ENCODE data around the gene CNPY1. TPM values are rescaled to one million over a fixed set of nuclear protein-coding genes. Genes with fewer than 3 reads are reported as not detected.

CNPY1 gene
- polyA plus RNA-seq, 2 of the 4 experiments (the other 2 are of a cell fraction): not detected

- 57% methylated on average over 17 of the region's 19 CpGs for WGBS (ENCODE audit: missing lambda C conversion rate)
- ChIA-PET CTCF (no interaction called here), POLR2A (no interaction called here)
- ATAC-seq (no peak), DNase-seq (ENCODE audit: low read depth in 1 of 2, low spot score in 1 of 2) (no peak), FAIRE-seq (no peak)
- Histone ChIP-seq H3K27ac (no peak overlapping the region), H3K4me2 (no peak overlapping the region), H3K4me1 (no peaks in the 10 kb centered on the region), H3K4me3 (no peak overlapping the region), H3K9me3 (no peaks in the 10 kb centered on the region)
- no peak for TF ChIP-seq JUNB (IDR thresholded peaks at IDR 0.05)
- TF ChIP-seq SREBF2 (IDR thresholded peaks at IDR 0.05): no peak
Observed at GRCh38 chr7:155541986-155542675, 4.2 kb downstream of the CNPY1 start.

- no peak for DNase-seq (ENCODE audit: low read depth in 1 of 2, low spot score in 1 of 2)
- no peak for ATAC-seq
- H3K4me2 ChIP-seq: no peak overlapping the region
- no peaks in the 10 kb centered on the region for H3K4me1 ChIP-seq
- CTCF ChIA-PET: interaction anchor here (1.3 to 1.5 kb wide), 2 partner anchors 14 to 160 kb away, joined by 3 to 4 read pairs; no protein-coding TSS in a partner anchor
- no peak for FAIRE-seq
- WGBS (ENCODE audit: missing lambda C conversion rate): 64% methylated on average over 12 of the region's 12 CpGs
- POLR2A ChIA-PET: no interaction called here
- H3K27ac ChIP-seq: no peak overlapping the region
- H3K4me3 ChIP-seq: no peak overlapping the region
- H3K9me3 ChIP-seq: no peaks in the 10 kb centered on the region
- TF ChIP-seq NPAS2 (CRISPR knock-in tag; IDR thresholded peaks at IDR 0.05; ENCODE audit: borderline replicate concordance) (no peak), RNF2 (IDR thresholded peaks at IDR 0.05; ENCODE audit: borderline replicate concordance, low read depth) (no peak), KDM1A (IDR thresholded peaks at IDR 0.05; ENCODE audit: low read depth) (no peak), CBX2 (IDR thresholded peaks at IDR 0.05; ENCODE audit: borderline replicate concordance, low read depth) (no peak), ESRRA (IDR thresholded peaks at IDR 0.05; ENCODE audit: borderline replicate concordance, low read length) (no peak), EP300 (IDR thresholded peaks at IDR 0.05) (no peak), PHF8 (IDR thresholded peaks at IDR 0.05; ENCODE audit: borderline replicate concordance, low read depth) (no peak), BCL3 (IDR thresholded peaks at IDR 0.05) (no peak), CBX8 (IDR thresholded peaks at IDR 0.05) (no peak), MAFK (IDR thresholded peaks at IDR 0.05; ENCODE audit: partially characterized antibody) (no peak), CTCF (IDR thresholded peaks at IDR 0.05) (no peak), FOSB (CRISPR knock-in tag; IDR thresholded peaks at IDR 0.05) (no peak), MAZ (IDR thresholded peaks at IDR 0.05; ENCODE audit: borderline replicate concordance, low read depth, low read length) (no peak), HEYL (CRISPR knock-in tag; IDR thresholded peaks at IDR 0.05) (no peak), HOXB13 (CRISPR knock-in tag; IDR thresholded peaks at IDR 0.05; ENCODE audit: low read depth) (no peak), TP53 (CRISPR knock-in tag; IDR thresholded peaks at IDR 0.05) (no peak), SMC3 (IDR thresholded peaks at IDR 0.05) (no peak), MYC (IDR thresholded peaks at IDR 0.05; ENCODE audit: borderline replicate concordance, low read length) (no peak), BHLHE40 (IDR thresholded peaks at IDR 0.05; ENCODE audit: low read depth, low read length) (no peak)
Observed at GRCh38 chr7:155540553-155540952, 5.8 kb downstream of the CNPY1 start.

DNA sequence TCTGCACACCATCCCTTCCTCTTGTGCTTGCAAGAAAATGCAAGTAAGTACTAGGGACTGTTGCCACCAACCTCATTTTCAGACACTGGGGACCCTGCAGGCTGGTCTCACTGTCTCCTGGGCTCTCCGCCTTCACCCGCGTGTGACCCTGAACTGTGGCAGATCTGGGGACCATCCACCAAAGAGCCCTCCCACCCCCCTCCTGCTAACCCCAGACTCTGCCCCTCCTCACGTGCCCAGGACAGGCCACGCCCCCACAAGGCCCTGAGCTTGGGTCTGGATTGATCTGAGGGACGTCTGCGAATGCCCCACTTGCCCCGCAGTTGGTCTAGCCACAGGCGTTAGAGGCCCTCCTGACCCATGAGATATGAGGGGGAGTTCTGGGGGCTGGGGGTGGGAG lies 8.1 kb downstream of the CNPY1 start:
- Histone ChIP-seq H3K4me1 (no peaks in the 10 kb centered on the region), H3K4me2 (no peak overlapping the region), H3K27ac (no peak overlapping the region), H3K9me3 (no peaks in the 10 kb centered on the region), H3K4me3 (no peak overlapping the region)
- no peak for TF ChIP-seq EHF (CRISPR knock-in tag; IDR thresholded peaks at IDR 0.05)
- TF ChIP-seq GATA3 (IDR thresholded peaks at IDR 0.05; ENCODE audit: borderline replicate concordance): no peak
- TF ChIP-seq JUNB (IDR thresholded peaks at IDR 0.05): no peak
- TF ChIP-seq, protein P1, sequence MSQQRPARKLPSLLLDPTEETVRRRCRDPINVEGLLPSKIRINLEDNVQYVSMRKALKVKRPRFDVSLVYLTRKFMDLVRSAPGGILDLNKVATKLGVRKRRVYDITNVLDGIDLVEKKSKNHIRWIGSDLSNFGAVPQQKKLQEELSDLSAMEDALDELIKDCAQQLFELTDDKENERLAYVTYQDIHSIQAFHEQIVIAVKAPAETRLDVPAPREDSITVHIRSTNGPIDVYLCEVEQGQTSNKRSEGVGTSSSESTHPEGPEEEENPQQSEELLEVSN (IDR thresholded peaks at IDR 0.05; ENCODE audit: borderline replicate concordance, low read depth): no peak
- TF ChIP-seq CHD4 (IDR thresholded peaks at IDR 0.05; ENCODE audit: borderline replicate concordance): no peak
- TF ChIP-seq, protein P2, sequence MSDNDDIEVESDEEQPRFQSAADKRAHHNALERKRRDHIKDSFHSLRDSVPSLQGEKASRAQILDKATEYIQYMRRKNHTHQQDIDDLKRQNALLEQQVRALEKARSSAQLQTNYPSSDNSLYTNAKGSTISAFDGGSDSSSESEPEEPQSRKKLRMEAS (IDR thresholded peaks at IDR 0.05): no peak
- TF ChIP-seq RARB (CRISPR knock-in tag; IDR thresholded peaks at IDR 0.05): no peak
- TF ChIP-seq HEYL (CRISPR knock-in tag; IDR thresholded peaks at IDR 0.05): no peak
- no peak for TF ChIP-seq RNF2 (IDR thresholded peaks at IDR 0.05; ENCODE audit: borderline replicate concordance, low read depth)
- no peak for TF ChIP-seq JUN (IDR thresholded peaks at IDR 0.05)
- TF ChIP-seq ZC3H11A (IDR thresholded peaks at IDR 0.05): no peak
- no peak for TF ChIP-seq SMC3 (IDR thresholded peaks at IDR 0.05)
- no peak for TF ChIP-seq BCL3 (IDR thresholded peaks at IDR 0.05)
- POLR2A ChIA-PET: no interaction called here
- CTCF ChIA-PET: no interaction called here
- 92% methylated on average over 4 of the region's 9 CpGs for WGBS (ENCODE audit: missing lambda C conversion rate)
- DNase-seq (ENCODE audit: low read depth in 1 of 2, low spot score in 1 of 2) (no peak), ATAC-seq (no peak), FAIRE-seq (no peak)
